K562 (cell line): ENCODE data around the gene OBSCN. TPM values are rescaled to one million over a fixed set of nuclear protein-coding genes. Genes with fewer than 3 reads are reported as not detected.

Experiments
- DACH1 ChIP-seq: fragments of 450-650 bp; IDR thresholded peaks from 2 replicates; pipeline ENCODE4 v1.6.1; 2018; ENCODE audit not compliant: partially characterized antibody
- MED1 ChIP-seq: sonication (generic); formaldehyde crosslinking; IDR thresholded peaks from 2 replicates; pipeline ENCODE4 v1.8.1; 2023; ENCODE audit warnings: missing genetic modification reagents, borderline replicate concordance
- NEUROD1 ChIP-seq: fragments of 150-350 bp; IDR thresholded peaks from 2 replicates; pipeline ENCODE4 v1.6.1; 2014; ENCODE audit warnings: borderline replicate concordance, low read length, low read depth; ENCODE audit not compliant: partially characterized antibody
- NFXL1 ChIP-seq: fragments of 450-650 bp; formaldehyde crosslinking; IDR thresholded peaks from 2 replicates; pipeline ENCODE4 v1.4.0; 2021; ENCODE audit warnings: mild to moderate bottlenecking
- RCOR1 ChIP-seq, 2 experiments: IDR thresholded peaks; 2 replicates each; pipeline ENCODE4 v1.6.1; 2012; ENCODE audit warnings: low read depth in 2 of 2, low read length in 2 of 2, borderline replicate concordance in 1 of 2, improper control_type of control experiment in 1 of 2
- ZNF174 ChIP-seq: fragments of 250-450 bp; sonication (Bioruptor Pico); IDR thresholded peaks from 2 replicates; pipeline ENCODE4 v1.4.0; 2020; ENCODE audit warnings: mild to moderate bottlenecking
- ZNF583 ChIP-seq: fragments of 250-450 bp; sonication (Bioruptor Pico); IDR thresholded peaks from 2 replicates; pipeline ENCODE4 v1.4.0; 2020
- polyA plus RNA-seq, 8 experiments: library from polyadenylated mRNA; depleted of rRNA in 4 of 8; stranded (reverse) in 5 of 8; unstranded in 3 of 8; fragments of >200 nt; fragmentation: Nextera tagmentation in 2 of 8; fragmentation: Illumina TruSeq in 1 of 8; extraction: Ambion mirVana in 2 of 8; extraction: Trizol in 1 of 8; gene quantifications; 2 replicates each; pipeline versions ENCODE4 v1.2.1 to v1.2.3, GENCODE V29; 2011 to 2014; ENCODE audit warnings: inconsistent platforms in 1 of 8, missing spikeins in 1 of 8
- total RNA-seq, 7 experiments: library from RNA; depleted of rRNA in 6 of 7; stranded (reverse); fragments of >200 nt in 6 of 7; fragmentation: Illumina TruSeq in 2 of 7; extraction: Trizol in 2 of 7; gene quantifications; 2 replicates each; pipeline versions ENCODE4 v1.2.1 to v1.2.3, GENCODE V29; 2011 to 2021; ENCODE audit warnings: low replicate concordance in 1 of 7
- TF ChIP-seq, protein P1 (sequence below): sonication (generic); formaldehyde crosslinking; IDR thresholded peaks from 2 replicates; pipeline ENCODE4 v1.8.0; 2022; ENCODE audit warnings: mild to moderate bottlenecking, missing genetic modification reagents
- TF ChIP-seq, protein P2 (sequence below): fragments of 250-450 bp; sonication (Bioruptor Pico); IDR thresholded peaks from 2 replicates; pipeline ENCODE4 v1.4.0; 2020
- TF ChIP-seq, protein P3 (sequence below): fragments of 250-450 bp; sonication (Bioruptor Pico); IDR thresholded peaks from 2 replicates; pipeline ENCODE4 v1.4.0; 2020; ENCODE audit warnings: mild to moderate bottlenecking, moderate library complexity, borderline replicate concordance

The OBSCN gene
- total and polyA plus RNA-seq, 9 of the 15 experiments (the other 6 are each of a cell fraction or from before 2014, with no cell fraction given), result 0.18 to 19.7 (median 3.6) TPM

DNA sequence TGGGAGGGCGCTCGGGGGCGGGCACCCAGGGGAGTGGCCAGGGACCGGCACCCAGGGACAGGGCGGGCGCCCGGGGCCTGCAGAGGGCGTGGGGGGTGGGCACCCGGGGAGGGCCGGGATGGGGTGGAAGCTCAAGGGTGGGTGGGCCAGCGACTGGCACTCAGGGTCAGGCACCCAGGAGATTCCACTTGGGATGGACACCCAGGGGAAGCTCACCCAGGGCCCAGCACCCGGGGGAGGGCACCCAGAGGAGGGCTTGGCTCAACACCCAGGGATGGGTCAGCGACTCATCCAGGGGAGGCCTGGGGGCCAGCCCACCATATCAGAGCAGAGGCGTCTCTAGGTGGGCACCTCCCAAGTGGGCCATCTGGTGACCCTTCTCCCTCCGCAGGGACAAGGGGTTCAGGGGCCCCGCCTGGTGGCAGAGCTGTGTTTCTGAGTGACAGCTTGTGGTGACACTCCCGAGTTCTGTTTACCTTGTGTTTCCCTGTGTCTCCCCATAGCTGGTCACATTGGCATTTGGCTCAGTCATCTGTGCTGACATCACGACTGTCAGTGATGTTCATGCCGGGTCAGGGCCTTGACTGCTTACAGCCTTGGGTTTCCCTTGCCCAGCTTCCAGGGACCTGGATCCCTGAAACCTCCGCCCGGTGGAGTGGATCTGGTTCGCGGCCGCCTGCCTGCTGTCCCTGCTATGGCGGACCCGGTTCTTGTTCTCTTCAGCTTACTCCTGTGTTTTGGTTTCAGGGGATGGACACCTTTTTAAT lies 41.5 kb upstream of the OBSCN start (continued):
- TF ChIP-seq MED1 (CRISPR knock-in tag), result no peak
- no peak for TF ChIP-seq NFXL1
- TF ChIP-seq, protein P1, sequence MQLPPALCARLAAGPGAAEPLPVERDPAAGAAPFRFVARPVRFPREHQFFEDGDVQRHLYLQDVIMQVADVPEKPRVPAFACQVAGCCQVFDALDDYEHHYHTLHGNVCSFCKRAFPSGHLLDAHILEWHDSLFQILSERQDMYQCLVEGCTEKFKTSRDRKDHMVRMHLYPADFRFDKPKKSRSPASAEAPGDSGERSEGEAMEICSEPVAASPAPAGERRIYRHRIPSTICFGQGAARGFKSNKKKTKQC (CRISPR knock-in tag), result no peak
- TF ChIP-seq, protein P2, sequence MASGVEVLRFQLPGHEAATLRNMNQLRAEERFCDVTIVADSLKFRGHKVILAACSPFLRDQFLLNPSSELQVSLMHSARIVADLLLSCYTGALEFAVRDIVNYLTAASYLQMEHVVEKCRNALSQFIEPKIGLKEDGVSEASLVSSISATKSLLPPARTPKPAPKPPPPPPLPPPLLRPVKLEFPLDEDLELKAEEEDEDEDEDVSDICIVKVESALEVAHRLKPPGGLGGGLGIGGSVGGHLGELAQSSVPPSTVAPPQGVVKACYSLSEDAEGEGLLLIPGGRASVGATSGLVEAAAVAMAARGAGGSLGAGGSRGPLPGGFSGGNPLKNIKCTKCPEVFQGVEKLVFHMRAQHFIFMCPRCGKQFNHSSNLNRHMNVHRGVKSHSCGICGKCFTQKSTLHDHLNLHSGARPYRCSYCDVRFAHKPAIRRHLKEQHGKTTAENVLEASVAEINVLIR (CRISPR knock-in tag), result peak; percentile 51; the same call in 1 of the 2 replicates
- no peak for TF ChIP-seq DACH1
- TF ChIP-seq, protein P3, sequence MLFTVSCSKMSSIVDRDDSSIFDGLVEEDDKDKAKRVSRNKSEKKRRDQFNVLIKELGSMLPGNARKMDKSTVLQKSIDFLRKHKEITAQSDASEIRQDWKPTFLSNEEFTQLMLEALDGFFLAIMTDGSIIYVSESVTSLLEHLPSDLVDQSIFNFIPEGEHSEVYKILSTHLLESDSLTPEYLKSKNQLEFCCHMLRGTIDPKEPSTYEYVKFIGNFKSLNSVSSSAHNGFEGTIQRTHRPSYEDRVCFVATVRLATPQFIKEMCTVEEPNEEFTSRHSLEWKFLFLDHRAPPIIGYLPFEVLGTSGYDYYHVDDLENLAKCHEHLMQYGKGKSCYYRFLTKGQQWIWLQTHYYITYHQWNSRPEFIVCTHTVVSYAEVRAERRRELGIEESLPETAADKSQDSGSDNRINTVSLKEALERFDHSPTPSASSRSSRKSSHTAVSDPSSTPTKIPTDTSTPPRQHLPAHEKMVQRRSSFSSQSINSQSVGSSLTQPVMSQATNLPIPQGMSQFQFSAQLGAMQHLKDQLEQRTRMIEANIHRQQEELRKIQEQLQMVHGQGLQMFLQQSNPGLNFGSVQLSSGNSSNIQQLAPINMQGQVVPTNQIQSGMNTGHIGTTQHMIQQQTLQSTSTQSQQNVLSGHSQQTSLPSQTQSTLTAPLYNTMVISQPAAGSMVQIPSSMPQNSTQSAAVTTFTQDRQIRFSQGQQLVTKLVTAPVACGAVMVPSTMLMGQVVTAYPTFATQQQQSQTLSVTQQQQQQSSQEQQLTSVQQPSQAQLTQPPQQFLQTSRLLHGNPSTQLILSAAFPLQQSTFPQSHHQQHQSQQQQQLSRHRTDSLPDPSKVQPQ (CRISPR knock-in tag), result no peak
- TF ChIP-seq RCOR1 (IDR thresholded peaks at IDR 0.05; ENCODE audit: borderline replicate concordance in 1 of 2, low read depth in 2 of 2, low read length in 2 of 2), result peak; percentile 11 to 43; a peak in 2 of 4 replicates
- 0 out of 2 replicates have a peak, but pooled peaks have one; percentile 66 for TF ChIP-seq ZNF583 (CRISPR knock-in tag)
- TF ChIP-seq ZNF174 (CRISPR knock-in tag), result no peak
- no peak for TF ChIP-seq NEUROD1
